Inferior parietal cortex (tissue), 1 donor: Measurements from ENCODE around the gene AEBP1.

Source experiments
- DNase-seq: peaks from one replicate; pipeline ENCODE4 v3.0.0-alpha.2; 2016; ENCODE audit errors: extremely low spot score

Gene AEBP1

GRCh38 chr7:44142028-44142427 lies 37.9 kb downstream of the AEBP1 start:
- DNase-seq: no peak

- DNase-seq: no peak
These were observed 39.6 kb downstream of the AEBP1 start for GRCh38 chr7:44143646-44144250.

GRCh38 chr7:44144426-44144967 lies 40.4 kb downstream of the AEBP1 start:
- no peak for DNase-seq

GRCh38 chr7:44144968-44145478 lies 40.9 kb downstream of the AEBP1 start:
- DNase-seq: no peak

- no peak for DNase-seq
These were observed 41.4 kb downstream of the AEBP1 start for GRCh38 chr7:44145479-44145968.

- DNase-seq: no peak
These were observed 42.1 kb downstream of the AEBP1 start for GRCh38 chr7:44145969-44146911.

- no peak for DNase-seq
These were observed 43.2 kb downstream of the AEBP1 start for GRCh38 chr7:44147026-44147991.

- DNase-seq: no peak
These were observed 44.0 kb downstream of the AEBP1 start for GRCh38 chr7:44148166-44148565.

GRCh38 chr7:44148961-44149536 lies 44.9 kb downstream of the AEBP1 start:
- DNase-seq: no peak

- DNase-seq: no peak
These were observed 45.7 kb downstream of the AEBP1 start for GRCh38 chr7:44149571-44150465.

- DNase-seq: no peak
These were observed 46.3 kb downstream of the AEBP1 start for GRCh38 chr7:44150466-44150832.

GRCh38 chr7:44150966-44151941 lies 47.1 kb downstream of the AEBP1 start:
- DNase-seq: no peak

- DNase-seq: no peak
These were observed 47.8 kb downstream of the AEBP1 start for GRCh38 chr7:44151956-44152355.

GRCh38 chr7:44152971-44153947 lies 49.1 kb downstream of the AEBP1 start:
- DNase-seq: no peak

GRCh38 chr7:44153948-44154335 lies 49.8 kb downstream of the AEBP1 start:
- DNase-seq: no peak

GRCh38 chr7:44154703-44155102 lies 50.6 kb downstream of the AEBP1 start:
- no peak for DNase-seq
